Right ventricle myocardium inferior (tissue), 1 donor: Measurements from ENCODE around the gene SLC29A4. TPM values are rescaled to one million over a fixed set of nuclear protein-coding genes. Genes with fewer than 3 reads are reported as not detected.

Experiments used
- ATAC-seq: fragments of 200-7000 bp; cut with Tn5 transposase; one replicate; pipeline ENCODE4 v1.9.1; 2020; ENCODE audit warnings: mild to moderate bottlenecking, moderate library complexity
- DNase-seq: peaks from one replicate; pipeline ENCODE4 v3.0.0; 2021; ENCODE audit errors: missing footprints
- intact Hi-C: fragments of 100-400 bp; cut with DNase I; formaldehyde crosslinking; loops from one replicate; pipeline ENCODE4 v1.11.0; 2022
- total RNA-seq: library from RNA; stranded (reverse); fragmentation: NEBNext Ultra II Directional; extraction: Animal tissue kit (Norgen Biotek cat#: 25700); gene quantifications from one replicate; pipeline ENCODE4 v1.2.1, GENCODE V29; 2021
- donor health status: DM: no; HTN: yes; CAD: no; lungs with severe emphysema.

Gene SLC29A4
- total RNA-seq, 1 donor from 2014 or later: 4.0 TPM

DNA sequence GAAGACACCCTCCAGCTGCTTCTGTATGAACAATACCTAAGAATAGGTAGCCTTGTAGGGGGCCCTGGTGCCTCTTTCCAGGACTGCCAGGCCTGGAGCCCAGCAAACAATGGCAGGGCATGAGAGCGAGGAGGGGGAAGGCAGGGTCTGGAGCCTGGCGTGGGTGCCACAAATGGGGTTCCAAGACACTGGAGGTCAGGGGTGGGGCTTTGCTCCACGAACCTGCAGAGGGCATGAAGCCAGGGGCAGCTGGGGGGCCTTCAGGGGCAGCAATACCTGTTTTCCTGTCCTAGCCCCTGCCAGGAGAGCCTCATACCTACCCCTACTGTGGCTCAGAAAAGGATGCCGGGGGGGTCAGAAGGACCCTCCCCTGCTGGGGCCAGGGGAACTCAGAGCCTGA, 61.6 kb downstream of the SLC29A4 start:
- intact Hi-C loops: no loop called here
- peak; percentile 4 for DNase-seq
- ATAC-seq: no peak

GRCh38 chr7:5345171-5345570, 62.4 kb downstream of the SLC29A4 start:
- ATAC-seq: no peak
- DNase-seq: peak; percentile 28
- intact Hi-C loops: no loop called here

DNA sequence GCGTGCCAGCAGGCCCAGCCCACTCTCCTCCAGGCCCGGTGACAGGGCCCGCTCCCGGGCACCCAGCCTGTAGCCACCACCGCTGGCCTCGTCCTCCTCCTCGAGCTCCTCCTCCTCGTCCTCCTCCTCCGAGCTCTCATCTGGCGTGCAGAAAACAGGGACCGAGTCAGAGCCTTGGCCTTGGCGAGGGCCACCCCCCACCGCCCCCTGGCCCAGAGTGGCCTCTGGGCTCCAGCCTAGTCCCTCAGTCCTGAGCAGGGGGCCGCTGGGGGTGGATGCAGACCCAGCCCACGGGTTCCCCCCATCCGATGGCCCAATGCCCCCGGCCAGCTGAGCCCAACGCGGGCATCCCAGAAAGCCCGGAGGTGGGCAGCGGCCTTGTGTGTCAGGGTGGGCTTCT, 62.9 kb downstream of the SLC29A4 start:
- intact Hi-C loops: no loop called here
- peak; percentile 61 for DNase-seq
- ATAC-seq: no peak

GRCh38 chr7:5348134-5349004, 65.6 kb downstream of the SLC29A4 start:
- DNase-seq (peak; percentile 68), ATAC-seq (no peak)
- intact Hi-C loops: no loop called here

DNA sequence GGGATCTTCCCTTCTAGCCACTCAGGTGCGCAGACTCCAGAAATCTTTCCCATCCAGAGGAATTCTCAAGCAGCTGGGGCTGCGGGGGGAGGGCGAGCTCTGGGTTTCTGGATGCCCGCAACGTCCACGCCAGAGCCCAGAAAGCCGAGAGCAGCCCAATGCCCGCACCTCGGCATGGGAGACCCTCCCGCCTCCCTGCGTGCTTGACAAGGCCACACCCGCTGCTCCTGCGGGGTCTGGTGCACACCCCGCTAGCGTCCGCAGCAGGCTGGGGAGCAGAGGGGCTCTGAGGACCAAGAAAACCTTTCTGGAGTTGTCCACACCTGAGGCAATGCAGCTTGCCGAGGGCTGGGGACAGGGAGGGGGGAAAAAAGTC, 66.2 kb downstream of the SLC29A4 start:
- DNase-seq: peak; percentile 52
- ATAC-seq: no peak
- intact Hi-C loops: no loop called here

GRCh38 chr7:5349437-5350173, 66.9 kb downstream of the SLC29A4 start:
- intact Hi-C loops: no loop called here
- DNase-seq: peak; percentile 26

DNA sequence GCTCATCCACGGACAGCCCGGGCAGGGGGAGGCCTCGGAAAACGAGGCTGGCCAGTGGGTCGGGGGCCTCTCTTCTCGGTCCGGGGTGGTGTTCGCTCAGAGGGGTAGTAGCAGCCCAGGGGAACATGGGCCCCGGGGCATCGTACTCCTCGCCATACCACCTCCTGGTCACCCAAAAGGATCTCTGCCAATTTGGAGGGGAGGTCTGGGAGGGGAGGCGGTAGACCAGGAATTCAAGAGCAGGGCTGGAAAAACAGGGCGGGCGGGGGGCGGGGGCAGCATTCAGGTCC, 67.4 kb downstream of the SLC29A4 start:
- DNase-seq: peak; percentile 1
- intact Hi-C loops: no loop called here
- ATAC-seq: no peak

More at GRCh38 chr7:5349437-5350173, 66.9 kb downstream of the SLC29A4 start:
- no peak for ATAC-seq

GRCh38 chr7:5350600-5351385, 68.0 kb downstream of the SLC29A4 start:
- ATAC-seq: no peak
- intact Hi-C loops: no loop called here

GRCh38 chr7:5351507-5352265, 68.9 kb downstream of the SLC29A4 start:
- intact Hi-C loops: no loop called here
- ATAC-seq (no peak), DNase-seq (peak; percentile 58)

More at GRCh38 chr7:5350600-5351385, 68.0 kb downstream of the SLC29A4 start:
- DNase-seq: peak; percentile 39

GRCh38 chr7:5352440-5353010, 69.8 kb downstream of the SLC29A4 start:
- intact Hi-C loops: no loop called here
- ATAC-seq: no peak
- DNase-seq: peak; percentile 60

- peak; percentile 93 for ATAC-seq
- intact Hi-C loops: no loop called here
These were observed 71.9 kb downstream of the SLC29A4 start for GRCh38 chr7:5354460-5355232.

More at GRCh38 chr7:5354460-5355232, 71.9 kb downstream of the SLC29A4 start:
- DNase-seq: peak; percentile 79

Other genes with a start within 250 kb of the SLC29A4 start
- gene RBAK, start 237.1 kb upstream of the SLC29A4 start, total RNA-seq: 7.3 TPM
- gene WIPI2, start 92.7 kb upstream of the SLC29A4 start, total RNA-seq: 49.3 TPM
- 34.8 TPM for gene TNRC18, start 140.9 kb downstream of the SLC29A4 start, total RNA-seq
- gene FBXL18, start 230.9 kb downstream of the SLC29A4 start, total RNA-seq: 6.5 TPM
- 934 TPM for gene ACTB, start 247.7 kb downstream of the SLC29A4 start, total RNA-seq